UCSD-AML1 (cell line): ENCODE data around the gene WWC1.
A peak's percentile ranks its signal among the peaks of the same experiment; 100 is the strongest.

Experiments
- DNase-seq: peaks from one replicate; lab custom pipeline; 2025; ENCODE audit not compliant: unreplicated experiment; lab: John Stamatoyannopoulos, UW

WWC1 gene

GRCh38 chr5:168401880-168402279, 110.4 kb downstream of the WWC1 start:
- no peak for DNase-seq

GRCh38 chr5:168404365-168404764, 112.9 kb downstream of the WWC1 start:
- DNase-seq, result no peak

GRCh38 chr5:168407211-168407610, 115.8 kb downstream of the WWC1 start:
- no peak for DNase-seq

GRCh38 chr5:168408561-168409305, 117.3 kb downstream of the WWC1 start:
- DNase-seq, result no peak

GRCh38 chr5:168409591-168410458, 118.4 kb downstream of the WWC1 start:
- peak; percentile 17 for DNase-seq

GRCh38 chr5:168411871-168412270, 120.4 kb downstream of the WWC1 start:
- no peak for DNase-seq

- no peak for DNase-seq
Observed at GRCh38 chr5:168413062-168413461, 121.6 kb downstream of the WWC1 start.

- no peak for DNase-seq
Observed at GRCh38 chr5:168413596-168413995, 122.2 kb downstream of the WWC1 start.

GRCh38 chr5:168415401-168415800, 124.0 kb downstream of the WWC1 start:
- no peak for DNase-seq

GRCh38 chr5:168415971-168416370, 124.5 kb downstream of the WWC1 start:
- no peak for DNase-seq

- no peak for DNase-seq
Observed at GRCh38 chr5:168417731-168418429, 126.4 kb downstream of the WWC1 start.

- no peak for DNase-seq
Observed at GRCh38 chr5:168420461-168420860, 129.0 kb downstream of the WWC1 start.

- no peak for DNase-seq
Observed at GRCh38 chr5:168422431-168422830, 131.0 kb downstream of the WWC1 start.

GRCh38 chr5:168423478-168423877, 132.0 kb downstream of the WWC1 start:
- no peak for DNase-seq

- no peak for DNase-seq
Observed at GRCh38 chr5:168423971-168424370, 132.5 kb downstream of the WWC1 start.

GRCh38 chr5:168424594-168425323, 133.3 kb downstream of the WWC1 start:
- DNase-seq, result no peak

GRCh38 chr5:168426007-168426863, 134.8 kb downstream of the WWC1 start:
- DNase-seq, result no peak

GRCh38 chr5:168426864-168427172, 135.4 kb downstream of the WWC1 start:
- DNase-seq, result no peak

- no peak for DNase-seq
Observed at GRCh38 chr5:168427224-168427623, 135.8 kb downstream of the WWC1 start.

GRCh38 chr5:168428552-168428951, 137.1 kb downstream of the WWC1 start:
- DNase-seq, result no peak
